ENCODE results near the gene SMC6. TPM values are rescaled to one million over a fixed set of nuclear protein-coding genes. Genes with fewer than 3 reads are reported as not detected.

Gene SMC6
- total RNA-seq, 2 experiments from 2014 or later, result 21.4 to 22.7 TPM

DNA sequence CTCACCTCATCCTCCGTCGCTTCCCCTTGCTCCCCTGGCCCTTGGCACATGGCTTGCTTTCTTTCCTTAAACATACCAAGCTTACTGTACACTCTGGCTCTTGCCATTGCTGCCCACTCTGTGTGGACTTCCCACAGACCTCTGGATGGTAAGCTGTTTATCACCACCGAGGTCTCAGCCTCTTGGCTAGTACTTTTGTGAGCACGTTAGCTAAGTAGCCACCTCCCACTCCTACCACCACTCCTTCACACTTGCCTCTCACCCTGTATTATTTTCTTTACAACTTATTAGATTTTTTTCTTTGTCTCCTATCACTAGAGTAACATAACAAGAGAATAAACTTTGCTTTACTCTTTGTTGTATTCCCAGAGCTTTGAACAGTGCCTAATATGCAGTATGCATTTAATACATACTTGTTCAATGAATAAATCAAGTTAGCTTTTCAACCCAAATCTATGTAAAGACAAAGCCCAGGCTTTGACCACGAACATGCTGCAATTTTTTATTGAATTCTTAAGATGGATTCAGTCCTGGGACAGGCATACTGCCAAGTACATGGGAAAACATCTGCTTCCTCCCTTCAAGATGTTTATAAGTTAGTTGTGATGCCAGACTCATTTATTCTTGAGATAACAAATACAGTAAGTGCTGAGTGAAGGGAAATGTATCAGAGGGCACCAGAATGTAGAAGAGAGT lies 37.7 kb upstream of the SMC6 start:
- peaks cover 24% of the 10 kb centered on the region for H3K27me3 Mint-ChIP-seq
- ChIA-PET CTCF (interaction anchor here (1.3 kb wide), 1 partner anchor 9 kb away, joined by 3 read pairs; no protein-coding TSS in a partner anchor), POLR2A (no interaction called here)
- H3K4me3 Mint-ChIP-seq, result no peak overlapping the region
- H3K27ac Mint-ChIP-seq, result no peak overlapping the region
- no peaks in the 10 kb centered on the region for H3K9me3 Mint-ChIP-seq
- DNase-seq, result no peak
- H3K36me3 Mint-ChIP-seq, result no peaks in the 10 kb centered on the region
- H3K4me1 Mint-ChIP-seq (ENCODE audit: low read depth), result no peaks in the 10 kb centered on the region
- intact Hi-C loops (cut with micrococcal nuclease), result no loop called here

DNA sequence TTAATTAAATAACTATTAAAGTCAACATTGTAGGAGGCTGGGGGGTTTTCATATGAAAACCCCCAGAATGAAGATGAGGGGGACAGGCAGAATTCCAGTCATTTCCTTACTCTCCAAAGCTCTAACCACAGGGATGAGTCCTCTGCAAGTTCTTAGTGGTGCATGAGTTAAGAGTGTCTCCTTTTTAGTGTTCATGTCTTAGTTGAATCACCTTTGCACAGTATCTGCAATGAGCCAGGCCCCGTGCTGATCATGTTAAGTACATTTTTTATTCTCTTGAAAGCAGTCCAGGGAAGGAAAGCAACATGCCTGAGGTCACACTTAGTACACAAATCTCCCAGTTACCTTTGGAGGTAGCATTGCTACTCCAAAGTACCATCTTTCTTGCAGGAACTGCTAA lies 36.9 kb upstream of the SMC6 start:
- H3K27me3 Mint-ChIP-seq, result peaks cover 22% of the 10 kb centered on the region
- intact Hi-C loops (cut with micrococcal nuclease), result no loop called here
- H3K4me3 Mint-ChIP-seq, result no peak overlapping the region
- POLR2A ChIA-PET, result no interaction called here
- H3K36me3 Mint-ChIP-seq, result no peaks in the 10 kb centered on the region
- DNase-seq, result no peak
- no peak overlapping the region for H3K27ac Mint-ChIP-seq
- CTCF ChIA-PET, result no interaction called here
- no peaks in the 10 kb centered on the region for H3K4me1 Mint-ChIP-seq (ENCODE audit: low read depth)
- no peaks in the 10 kb centered on the region for H3K9me3 Mint-ChIP-seq

DNA sequence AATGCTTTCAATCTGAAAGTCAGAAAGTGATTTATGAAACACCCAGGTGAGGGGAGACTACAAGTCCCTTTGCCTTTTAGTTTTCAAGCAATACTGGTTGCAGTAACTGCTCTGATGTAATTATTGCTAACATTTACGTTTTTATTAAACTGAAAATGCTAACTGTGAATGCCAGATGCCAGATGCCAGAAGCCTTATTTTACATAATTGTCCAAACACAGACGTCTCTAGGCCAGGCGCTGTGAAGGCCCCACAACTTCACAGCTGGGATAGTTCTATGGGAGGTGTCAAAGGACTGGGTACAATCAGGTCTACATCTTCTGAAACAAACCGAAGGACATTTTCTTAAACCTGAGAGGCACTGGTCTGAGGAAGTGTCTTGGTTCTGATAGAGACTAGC lies 35.2 kb upstream of the SMC6 start:
- ChIA-PET POLR2A (interaction anchor here (1.2 kb wide), 1 partner anchor 36 kb away, joined by 3 read pairs; no protein-coding TSS in a partner anchor), CTCF (interaction anchor here (0.5 kb wide), 1 partner anchor 114 kb away, joined by 3 read pairs; no protein-coding TSS in a partner anchor)
- H3K27ac Mint-ChIP-seq, result no peak overlapping the region
- peaks cover 15% of the 10 kb centered on the region for H3K27me3 Mint-ChIP-seq
- H3K36me3 Mint-ChIP-seq, result peaks cover 6% of the 10 kb centered on the region
- intact Hi-C loops (cut with micrococcal nuclease), result no loop called here
- no peaks in the 10 kb centered on the region for H3K9me3 Mint-ChIP-seq
- H3K4me1 Mint-ChIP-seq (ENCODE audit: low read depth), result no peaks in the 10 kb centered on the region
- DNase-seq, result no peak
- no peak overlapping the region for H3K4me3 Mint-ChIP-seq

DNA sequence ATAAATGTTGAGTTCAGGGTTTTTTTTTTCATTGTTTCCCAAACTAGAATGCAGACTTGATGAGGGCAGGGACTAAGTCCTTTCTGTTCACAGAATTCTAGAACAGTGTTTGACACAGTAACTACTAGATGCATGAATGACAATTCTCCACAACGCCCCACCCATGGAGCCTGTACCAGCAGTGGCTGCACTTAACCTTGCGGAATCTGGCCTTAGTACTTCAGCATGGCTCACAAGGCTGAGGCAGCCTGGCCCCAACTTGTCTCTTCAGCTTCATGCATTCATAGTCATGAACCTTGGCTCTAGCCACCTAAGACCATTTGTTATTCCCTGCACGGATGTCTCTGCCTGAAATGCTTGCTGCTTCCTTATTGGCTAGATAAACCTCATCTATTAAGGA lies 33.1 kb upstream of the SMC6 start:
- H3K4me3 Mint-ChIP-seq, result no peak overlapping the region
- H3K27me3 Mint-ChIP-seq, result peaks cover 10% of the 10 kb centered on the region
- no peak for DNase-seq
- ChIA-PET POLR2A (no interaction called here), CTCF (no interaction called here)
- H3K9me3 Mint-ChIP-seq, result no peaks in the 10 kb centered on the region
- intact Hi-C loops (cut with micrococcal nuclease), result no loop called here
- H3K36me3 Mint-ChIP-seq, result peaks cover 12% of the 10 kb centered on the region
- H3K27ac Mint-ChIP-seq, result no peak overlapping the region
- H3K4me1 Mint-ChIP-seq (ENCODE audit: low read depth), result no peaks in the 10 kb centered on the region

DNA sequence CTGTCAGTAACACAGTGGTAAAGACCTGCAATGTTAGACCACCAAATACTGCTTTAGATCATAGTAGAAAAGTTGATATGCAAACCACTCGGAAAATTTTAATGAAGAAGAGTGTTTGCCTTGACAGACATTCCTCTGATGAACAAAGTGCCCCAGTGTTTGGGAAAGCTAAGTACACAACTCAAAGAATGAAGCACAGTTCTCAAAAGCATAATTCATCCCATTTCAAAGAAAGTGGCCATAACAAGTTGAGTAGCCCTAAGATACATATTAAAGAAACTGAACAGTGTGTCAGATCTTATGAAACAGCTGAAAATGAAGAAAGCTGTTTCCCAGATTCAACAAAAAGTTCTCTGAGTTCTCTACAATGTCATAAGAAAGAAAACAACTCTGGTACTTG lies 27.9 kb upstream of the SMC6 start:
- ChIA-PET CTCF (no interaction called here), POLR2A (no interaction called here)
- DNase-seq, result no peak
- no peaks in the 10 kb centered on the region for H3K27me3 Mint-ChIP-seq
- intact Hi-C loops (cut with micrococcal nuclease), result no loop called here
- H3K27ac Mint-ChIP-seq, result no peak overlapping the region
- no peaks in the 10 kb centered on the region for H3K4me1 Mint-ChIP-seq (ENCODE audit: low read depth)
- no peak overlapping the region for H3K4me3 Mint-ChIP-seq
- H3K36me3 Mint-ChIP-seq, result peaks cover 32% of the 10 kb centered on the region
- no peaks in the 10 kb centered on the region for H3K9me3 Mint-ChIP-seq

DNA sequence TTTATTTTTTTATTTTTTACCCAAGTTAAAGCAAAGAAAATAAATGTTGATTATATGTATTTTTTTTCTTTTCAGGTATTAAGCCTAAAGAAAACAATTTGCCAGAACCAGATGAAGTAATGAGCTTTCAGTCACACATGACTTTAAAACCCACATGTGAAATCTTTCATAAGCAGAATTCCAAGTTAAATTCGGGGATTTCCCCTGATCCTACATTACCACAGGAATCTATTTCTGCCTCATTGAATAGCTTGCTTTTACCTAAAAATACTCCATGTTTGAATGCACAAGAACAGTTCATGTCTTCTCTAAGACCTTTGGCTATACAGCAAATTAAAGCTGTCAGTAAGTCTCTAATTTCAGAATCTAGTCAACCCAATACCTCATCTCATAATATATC lies 26.9 kb upstream of the SMC6 start:
- H3K27me3 Mint-ChIP-seq, result no peaks in the 10 kb centered on the region
- peaks cover 32% of the 10 kb centered on the region for H3K36me3 Mint-ChIP-seq
- H3K4me3 Mint-ChIP-seq, result no peak overlapping the region
- H3K4me1 Mint-ChIP-seq (ENCODE audit: low read depth), result no peaks in the 10 kb centered on the region
- intact Hi-C loops (cut with micrococcal nuclease), result no loop called here
- ChIA-PET CTCF (no interaction called here), POLR2A (no interaction called here)
- no peak for DNase-seq
- H3K9me3 Mint-ChIP-seq, result no peaks in the 10 kb centered on the region
- H3K27ac Mint-ChIP-seq, result no peak overlapping the region

DNA sequence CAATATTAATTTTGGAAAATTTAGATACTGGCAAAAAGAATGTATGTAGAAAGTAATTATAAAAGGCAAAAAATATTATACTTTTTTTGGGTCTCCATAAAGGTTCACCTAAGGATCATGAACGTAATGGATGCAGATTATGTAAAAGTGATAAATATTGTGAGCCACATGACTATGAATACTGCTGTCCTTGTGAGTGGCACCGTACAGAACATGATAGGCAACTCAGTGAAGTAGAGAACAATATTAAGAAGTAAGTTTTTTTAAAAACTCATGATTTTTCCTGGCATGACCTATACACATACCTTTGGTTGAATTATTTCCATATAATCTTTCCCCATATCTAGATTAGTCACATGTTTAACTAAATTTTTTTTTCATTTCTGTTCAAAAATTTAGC lies 18.9 kb upstream of the SMC6 start:
- no peaks in the 10 kb centered on the region for H3K9me3 Mint-ChIP-seq
- no peak overlapping the region for H3K27ac Mint-ChIP-seq
- no peaks in the 10 kb centered on the region for H3K27me3 Mint-ChIP-seq
- intact Hi-C loops (cut with micrococcal nuclease), result no loop called here
- H3K36me3 Mint-ChIP-seq, result peaks cover 14% of the 10 kb centered on the region
- no peaks in the 10 kb centered on the region for H3K4me1 Mint-ChIP-seq (ENCODE audit: low read depth)
- no peak for DNase-seq
- H3K4me3 Mint-ChIP-seq, result no peak overlapping the region
- CTCF ChIA-PET, result interaction anchor here (0.8 kb wide), 1 partner anchor 53 kb away, joined by 3 read pairs; no protein-coding TSS in a partner anchor
- POLR2A ChIA-PET, result no interaction called here

DNA sequence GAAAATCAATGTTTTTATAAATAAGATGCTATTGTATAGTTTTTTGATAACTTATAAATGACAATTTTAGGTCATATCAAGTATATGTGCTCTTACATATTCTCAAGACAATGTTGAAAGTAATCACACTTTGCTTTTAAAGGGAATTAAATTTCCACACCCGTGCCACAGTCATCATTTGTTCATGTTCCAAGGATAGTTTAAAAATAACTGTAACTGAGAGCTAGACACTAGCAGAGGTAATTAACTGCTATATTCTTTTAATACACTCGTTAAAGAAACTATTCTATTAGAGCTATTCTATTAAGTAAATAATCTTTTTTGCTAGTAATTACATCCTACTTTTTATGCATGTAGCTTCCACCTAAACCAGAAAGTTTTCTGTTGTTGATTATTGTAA lies 18.3 kb upstream of the SMC6 start:
- CTCF ChIA-PET, result interaction anchor here (0.8 kb wide), 1 partner anchor 52 kb away, joined by 3 read pairs; no protein-coding TSS in a partner anchor
- no peak overlapping the region for H3K27ac Mint-ChIP-seq
- no peaks in the 10 kb centered on the region for H3K4me1 Mint-ChIP-seq (ENCODE audit: low read depth)
- H3K27me3 Mint-ChIP-seq, result no peaks in the 10 kb centered on the region
- no peaks in the 10 kb centered on the region for H3K9me3 Mint-ChIP-seq
- intact Hi-C loops (cut with micrococcal nuclease), result no loop called here
- POLR2A ChIA-PET, result no interaction called here
- H3K4me3 Mint-ChIP-seq, result no peak overlapping the region
- H3K36me3 Mint-ChIP-seq, result peaks cover 14% of the 10 kb centered on the region
- no peak for DNase-seq

DNA sequence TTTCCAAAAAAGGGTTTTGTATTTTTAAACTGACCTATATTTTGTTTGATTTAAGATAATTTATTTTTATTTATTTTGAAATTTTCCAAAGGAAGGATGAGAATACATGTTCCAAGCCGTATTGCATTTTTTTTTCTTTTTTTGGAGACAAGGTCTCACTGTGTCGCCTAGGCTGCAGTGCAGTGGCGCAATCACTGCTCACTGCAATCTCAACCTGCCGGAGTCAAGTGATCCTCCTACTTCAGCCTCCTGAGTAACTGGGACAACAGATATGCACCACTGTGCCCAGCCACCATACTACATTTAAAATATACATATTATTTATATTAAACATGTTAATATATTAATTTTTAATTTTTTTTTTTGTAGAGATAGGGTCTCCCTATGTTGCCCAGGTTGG lies 15.3 kb upstream of the SMC6 start:
- Mint-ChIP-seq H3K9me3 (no peaks in the 10 kb centered on the region), H3K4me3 (no peak overlapping the region), H3K36me3 (peaks cover 18% of the 10 kb centered on the region), H3K27me3 (no peaks in the 10 kb centered on the region), H3K4me1 (ENCODE audit: low read depth) (no peaks in the 10 kb centered on the region), H3K27ac (no peak overlapping the region)
- CTCF ChIA-PET, result no interaction called here
- DNase-seq, result no peak
- POLR2A ChIA-PET, result no interaction called here
- intact Hi-C loops (cut with micrococcal nuclease), result no loop called here

DNA sequence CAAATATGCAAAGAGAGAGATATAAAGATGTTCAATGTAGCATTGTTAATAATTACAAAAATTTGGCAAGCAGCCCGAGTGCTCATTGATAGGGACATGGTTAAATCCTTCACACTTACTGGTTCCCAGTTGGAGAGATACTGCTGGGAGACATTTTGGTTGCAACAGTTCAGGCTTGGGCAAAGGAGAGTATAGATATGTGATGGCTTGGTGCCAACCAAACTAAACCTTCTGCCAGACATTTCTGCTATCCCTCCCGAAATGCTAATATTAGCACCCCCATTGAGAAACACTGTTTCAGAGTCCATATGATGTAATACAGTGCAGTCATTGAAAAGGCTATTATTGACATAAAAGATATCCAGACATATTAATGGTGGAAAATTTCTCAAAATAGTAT lies 11.8 kb upstream of the SMC6 start:
- CTCF ChIA-PET, result no interaction called here

DNA sequence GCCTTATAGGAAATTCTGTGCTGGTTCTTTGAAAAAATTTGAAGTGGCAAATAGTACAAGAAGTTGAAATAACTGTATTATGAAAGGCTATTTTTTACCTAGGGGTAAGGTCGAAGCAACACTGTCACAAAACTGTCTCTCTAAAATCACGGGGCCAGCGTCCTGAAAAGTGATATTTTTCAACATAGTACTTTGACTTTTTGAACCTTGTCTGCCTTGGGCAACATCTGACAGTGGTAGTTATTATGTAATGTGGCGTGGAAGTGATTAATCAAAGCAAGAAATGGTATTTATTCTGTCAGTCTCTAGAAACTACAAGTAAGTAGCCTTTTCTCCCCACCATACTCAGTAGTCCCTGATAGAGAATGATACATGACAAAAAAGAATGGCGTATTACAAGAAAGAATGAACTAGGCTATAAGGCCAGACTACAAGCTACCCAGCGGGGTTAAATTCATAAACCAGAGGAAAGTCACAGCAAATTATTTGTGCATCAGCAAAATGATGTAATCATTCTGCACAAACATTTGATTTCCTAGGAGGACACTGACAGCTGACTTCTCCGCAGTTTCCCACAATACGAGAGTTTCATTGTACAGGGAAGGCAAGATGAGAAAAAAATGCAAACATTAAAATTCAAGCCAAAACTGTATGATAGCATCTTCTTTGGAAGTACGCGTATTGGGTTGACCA lies 10.2 kb upstream of the SMC6 start:
- peaks cover 26% of the 10 kb centered on the region for H3K36me3 Mint-ChIP-seq
- intact Hi-C loops (cut with micrococcal nuclease), result no loop called here
- DNase-seq, result no peak
- H3K4me1 Mint-ChIP-seq (ENCODE audit: low read depth), result no peaks in the 10 kb centered on the region
- no peak overlapping the region for H3K4me3 Mint-ChIP-seq
- no peak overlapping the region for H3K27ac Mint-ChIP-seq
- no peaks in the 10 kb centered on the region for H3K27me3 Mint-ChIP-seq
- ChIA-PET POLR2A (no interaction called here), CTCF (no interaction called here)
- no peaks in the 10 kb centered on the region for H3K9me3 Mint-ChIP-seq

More for the DNA sequence above, 11.8 kb upstream of the SMC6 start:
- H3K9me3 Mint-ChIP-seq, result no peaks in the 10 kb centered on the region
- no peak overlapping the region for H3K4me3 Mint-ChIP-seq
- H3K27ac Mint-ChIP-seq, result no peak overlapping the region
- H3K36me3 Mint-ChIP-seq, result peaks cover 23% of the 10 kb centered on the region
- POLR2A ChIA-PET, result no interaction called here
- no peaks in the 10 kb centered on the region for H3K27me3 Mint-ChIP-seq
- H3K4me1 Mint-ChIP-seq (ENCODE audit: low read depth), result no peaks in the 10 kb centered on the region
- intact Hi-C loops (cut with micrococcal nuclease), result no loop called here
- no peak for DNase-seq

DNA sequence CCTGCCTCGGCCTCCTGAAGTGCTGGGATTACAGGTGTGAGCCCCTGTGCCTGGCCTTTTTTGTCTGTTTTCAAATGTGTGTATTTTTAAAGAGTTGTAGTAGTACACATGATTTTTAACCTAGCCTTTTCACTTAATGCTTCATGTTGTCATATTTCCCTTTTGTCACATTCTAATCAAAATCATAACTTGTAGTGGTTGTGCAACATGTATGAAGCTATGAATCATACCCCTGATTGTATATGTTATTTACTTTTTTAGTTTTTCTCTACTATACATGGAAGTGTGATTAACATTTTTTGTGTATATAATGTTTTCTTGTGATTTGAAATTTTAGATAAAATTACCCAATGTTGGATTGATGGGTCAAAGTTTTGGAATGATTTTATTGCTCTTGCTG lies 8.8 kb upstream of the SMC6 start:
- no peak for DNase-seq
- Mint-ChIP-seq H3K27me3 (no peaks in the 10 kb centered on the region), H3K4me3 (no peak overlapping the region), H3K4me1 (ENCODE audit: low read depth) (peaks cover 3% of the 10 kb centered on the region), H3K27ac (no peak overlapping the region), H3K9me3 (no peaks in the 10 kb centered on the region), H3K36me3 (peaks cover 19% of the 10 kb centered on the region)
- intact Hi-C loops (cut with micrococcal nuclease), result no loop called here
- ChIA-PET CTCF (no interaction called here), POLR2A (no interaction called here)

DNA sequence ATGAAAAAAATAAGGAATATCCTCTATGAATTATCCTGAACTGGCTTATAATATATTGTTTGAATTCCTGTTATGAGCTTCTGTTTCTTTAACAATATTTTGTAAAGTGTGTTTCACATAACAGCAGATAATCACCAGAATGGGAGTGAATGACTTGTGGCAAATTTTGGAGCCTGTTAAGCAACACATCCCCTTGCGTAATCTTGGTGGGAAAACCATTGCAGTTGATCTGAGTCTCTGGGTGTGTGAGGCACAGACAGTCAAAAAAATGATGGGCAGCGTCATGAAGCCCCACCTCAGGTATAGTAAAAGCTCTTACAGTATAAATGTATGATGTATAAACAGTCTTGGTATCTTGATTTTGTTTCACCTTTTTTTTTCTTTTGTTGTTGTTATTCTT lies 6.2 kb upstream of the SMC6 start:
- no peak for DNase-seq
- H3K27me3 Mint-ChIP-seq, result no peaks in the 10 kb centered on the region
- ChIA-PET CTCF (interaction anchor here (1.3 kb wide), 1 partner anchor 88 kb away, joined by 3 read pairs; no protein-coding TSS in a partner anchor), POLR2A (no interaction called here)
- intact Hi-C loops (cut with micrococcal nuclease), result loop anchor here (10.0 kb wide), 1 partner anchor 1585 kb away; no protein-coding TSS in a partner anchor
- H3K9me3 Mint-ChIP-seq, result no peaks in the 10 kb centered on the region
- H3K4me1 Mint-ChIP-seq (ENCODE audit: low read depth), result peaks cover 5% of the 10 kb centered on the region
- no peak overlapping the region for H3K27ac Mint-ChIP-seq
- no peak overlapping the region for H3K4me3 Mint-ChIP-seq
- peaks cover 18% of the 10 kb centered on the region for H3K36me3 Mint-ChIP-seq
